Loucy (cell line): ENCODE results near the gene AHDC1.

Experiments used
- H2AFZ ChIP-seq: fragments of 200-600 bp; sonication (generic); 2 replicates; pipeline ENCODE4 v1.6.0; 2016; ENCODE audit warnings: antibody characterized with exemption, mild to moderate bottlenecking, low read length, moderate library complexity
- H3F3A ChIP-seq: fragments of 200-600 bp; 2 replicates; pipeline ENCODE4 v1.6.0; 2016; ENCODE audit warnings: antibody characterized with exemption, low read depth, mild to moderate bottlenecking
- H3K27me3 ChIP-seq: fragments of 200-600 bp; sonication (generic); 2 replicates; pipeline ENCODE4 v1.6.1; 2014; ENCODE audit warnings: low read length, mild to moderate bottlenecking; ENCODE audit not compliant: insufficient read depth, poor library complexity, severe bottlenecking
- H3K36me3 ChIP-seq: fragments of 200-600 bp; sonication (generic); 2 replicates; pipeline ENCODE4 v1.6.1; 2016; ENCODE audit warnings: low read length; ENCODE audit not compliant: insufficient read depth
- H3K4me1 ChIP-seq: fragments of 200-600 bp; sonication (generic); 2 replicates; pipeline ENCODE4 v1.5.1; 2014; ENCODE audit warnings: low read length, mild to moderate bottlenecking; ENCODE audit not compliant: insufficient read depth, poor library complexity, severe bottlenecking
- H3K4me2 ChIP-seq: fragments of 200-600 bp; sonication (generic); 2 replicates; pipeline ENCODE4 v1.6.0; 2014; ENCODE audit warnings: antibody characterized with exemption, low read length, low read depth, mild to moderate bottlenecking; ENCODE audit not compliant: poor library complexity, severe bottlenecking
- H3K4me3 ChIP-seq: fragments of 200-600 bp; sonication (generic); 2 replicates; pipeline ENCODE4 v1.5.1; 2014; ENCODE audit warnings: low read length, mild to moderate bottlenecking, mixed read lengths; ENCODE audit not compliant: poor library complexity, severe bottlenecking
- H3K79me2 ChIP-seq: fragments of 200-600 bp; sonication (generic); 2 replicates; pipeline ENCODE4 v1.6.1; 2014; ENCODE audit warnings: low read length; ENCODE audit not compliant: insufficient read depth
- H3K9ac ChIP-seq: fragments of 200-600 bp; sonication (generic); 2 replicates; pipeline ENCODE4 v1.6.0; 2014; ENCODE audit warnings: mild to moderate bottlenecking, low read depth, low read length, moderate library complexity; ENCODE audit not compliant: poor library complexity, severe bottlenecking
- H3K9me2 ChIP-seq: fragments of 200-600 bp; sonication (generic); replicated peaks from 2 replicates; pipeline ENCODE4 v1.6.1; 2016; ENCODE audit warnings: low read depth, low read length, mixed read lengths
- H3K9me3 ChIP-seq: fragments of 200-600 bp; sonication (generic); 2 replicates; pipeline ENCODE4 v1.6.1; 2014; ENCODE audit warnings: mild to moderate bottlenecking, antibody characterized with exemption, low read length, low read depth; ENCODE audit not compliant: insufficient read depth
- H4K20me1 ChIP-seq: fragments of 200-600 bp; sonication (generic); 2 replicates; pipeline ENCODE4 v1.6.0; 2014; ENCODE audit warnings: antibody characterized with exemption, low read length, mild to moderate bottlenecking; ENCODE audit not compliant: insufficient read depth, poor library complexity, severe bottlenecking
- EZH2phosphoT487 ChIP-seq: fragments of 200-600 bp; IDR thresholded peaks from 2 replicates; pipeline ENCODE4 v1.6.1; 2018; ENCODE audit warnings: antibody characterized with exemption, mild to moderate bottlenecking, moderate library complexity, borderline replicate concordance
- TF ChIP-seq, protein P1 (sequence below): fragments of 200-600 bp; sonication (generic); conservative IDR thresholded peaks from 2 replicates; pipeline ENCODE4 v1.5.1; 2014; ENCODE audit warnings: mild to moderate bottlenecking, antibody characterized with exemption, low read length

AHDC1 gene

GRCh38 chr1:27601321-27601770 lies 2.6 kb downstream of the AHDC1 start:
- H3K9me2 ChIP-seq = no peaks in the 10 kb centered on the region

GRCh38 chr1:27600498-27601175 lies 3.3 kb downstream of the AHDC1 start:
- H2AFZ ChIP-seq = no peak overlapping the region
- peak overlapping the region; percentile 98 for H3K4me2 ChIP-seq
- H3K27me3 ChIP-seq = no peaks in the 10 kb centered on the region
- peak overlapping the region; percentile 89 for H3K9ac ChIP-seq
- no peaks in the 10 kb centered on the region for H3K9me2 ChIP-seq
- H3K4me1 ChIP-seq = peaks cover 71% of the 10 kb centered on the region
- TF ChIP-seq EZH2phosphoT487 = no peak
- TF ChIP-seq, protein P1, sequence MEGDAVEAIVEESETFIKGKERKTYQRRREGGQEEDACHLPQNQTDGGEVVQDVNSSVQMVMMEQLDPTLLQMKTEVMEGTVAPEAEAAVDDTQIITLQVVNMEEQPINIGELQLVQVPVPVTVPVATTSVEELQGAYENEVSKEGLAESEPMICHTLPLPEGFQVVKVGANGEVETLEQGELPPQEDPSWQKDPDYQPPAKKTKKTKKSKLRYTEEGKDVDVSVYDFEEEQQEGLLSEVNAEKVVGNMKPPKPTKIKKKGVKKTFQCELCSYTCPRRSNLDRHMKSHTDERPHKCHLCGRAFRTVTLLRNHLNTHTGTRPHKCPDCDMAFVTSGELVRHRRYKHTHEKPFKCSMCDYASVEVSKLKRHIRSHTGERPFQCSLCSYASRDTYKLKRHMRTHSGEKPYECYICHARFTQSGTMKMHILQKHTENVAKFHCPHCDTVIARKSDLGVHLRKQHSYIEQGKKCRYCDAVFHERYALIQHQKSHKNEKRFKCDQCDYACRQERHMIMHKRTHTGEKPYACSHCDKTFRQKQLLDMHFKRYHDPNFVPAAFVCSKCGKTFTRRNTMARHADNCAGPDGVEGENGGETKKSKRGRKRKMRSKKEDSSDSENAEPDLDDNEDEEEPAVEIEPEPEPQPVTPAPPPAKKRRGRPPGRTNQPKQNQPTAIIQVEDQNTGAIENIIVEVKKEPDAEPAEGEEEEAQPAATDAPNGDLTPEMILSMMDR = peak; percentile 33; the same call in 1 of the 2 replicates
- H3K36me3 ChIP-seq = no peaks in the 10 kb centered on the region
- H3K4me3 ChIP-seq = peak overlapping the region; percentile 79
- no peaks in the 10 kb centered on the region for H3K9me3 ChIP-seq
- H4K20me1 ChIP-seq = peaks cover 71% of the 10 kb centered on the region
- peaks cover 81% of the 10 kb centered on the region for H3K79me2 ChIP-seq
- peaks cover 14% of the 10 kb centered on the region; the same call in 1 of the 2 replicates for H3F3A ChIP-seq

More at GRCh38 chr1:27601321-27601770, 2.6 kb downstream of the AHDC1 start:
- Histone ChIP-seq H3K79me2 (peaks cover 74% of the 10 kb centered on the region), H3K4me3 (peak overlapping the region; percentile 79), H3K27me3 (no peaks in the 10 kb centered on the region), H3K9ac (peak overlapping the region; percentile 89), H3K9me3 (no peaks in the 10 kb centered on the region), H3K4me1 (peaks cover 71% of the 10 kb centered on the region), H3K36me3 (no peaks in the 10 kb centered on the region), H2AFZ (no peak overlapping the region), H3K4me2 (peak overlapping the region; percentile 98), H3F3A (peaks cover 14% of the 10 kb centered on the region; the same call in 1 of the 2 replicates), H4K20me1 (peaks cover 64% of the 10 kb centered on the region)
- no peak for TF ChIP-seq EZH2phosphoT487
- TF ChIP-seq, protein P1 = no peak

- Histone ChIP-seq H3K9me2 (no peaks in the 10 kb centered on the region), H3K9me3 (no peaks in the 10 kb centered on the region), H3K9ac (peak overlapping the region; percentile 89), H2AFZ (no peak overlapping the region), H4K20me1 (peaks cover 79% of the 10 kb centered on the region), H3K27me3 (no peaks in the 10 kb centered on the region), H3K36me3 (no peaks in the 10 kb centered on the region), H3K4me2 (peak overlapping the region; percentile 98), H3K4me3 (peak overlapping the region; percentile 79), H3K4me1 (peaks cover 75% of the 10 kb centered on the region), H3F3A (peaks cover 14% of the 10 kb centered on the region; the same call in 1 of the 2 replicates), H3K79me2 (peaks cover 89% of the 10 kb centered on the region)
- TF ChIP-seq, protein P1 = 0 out of 2 replicates have a peak, but pooled peaks have one; percentile 16
- TF ChIP-seq EZH2phosphoT487 = no peak
Observed at GRCh38 chr1:27599605-27600497, 4.1 kb downstream of the AHDC1 start.
